ENCODE results near the gene NKX6-2. TPM values are rescaled to one million over a fixed set of nuclear protein-coding genes. Genes with fewer than 3 reads are reported as not detected.

Gene NKX6-2
- total RNA-seq, 4 donors from 2014 or later = 0.57 TPM; not detected in 3

GRCh38 chr10:132783165-132783939 lies 2.6 kb downstream of the NKX6-2 start:
- intact Hi-C loops (cut with DNase I) = no loop called here
- Histone ChIP-seq H3K9me3 (peaks cover 0 to 7% (median 0%) of the 10 kb centered on the region in 3 donors), H3K27ac (no peak overlapping the region), H3K4me1 (peaks cover 12 to 43% (median 26%) of the 10 kb centered on the region in 3 donors), H3K27me3 (peaks cover 14 to 55% (median 34%) of the 10 kb centered on the region in 4 donors), H3K4me3 (no peak overlapping the region), H3K36me3 (peaks cover 0 to 45% (median 7%) of the 10 kb centered on the region in 3 donors)
- TF ChIP-seq POLR2A (IDR thresholded peaks at IDR 0.05) = no peak
- TF ChIP-seq, protein P1, sequence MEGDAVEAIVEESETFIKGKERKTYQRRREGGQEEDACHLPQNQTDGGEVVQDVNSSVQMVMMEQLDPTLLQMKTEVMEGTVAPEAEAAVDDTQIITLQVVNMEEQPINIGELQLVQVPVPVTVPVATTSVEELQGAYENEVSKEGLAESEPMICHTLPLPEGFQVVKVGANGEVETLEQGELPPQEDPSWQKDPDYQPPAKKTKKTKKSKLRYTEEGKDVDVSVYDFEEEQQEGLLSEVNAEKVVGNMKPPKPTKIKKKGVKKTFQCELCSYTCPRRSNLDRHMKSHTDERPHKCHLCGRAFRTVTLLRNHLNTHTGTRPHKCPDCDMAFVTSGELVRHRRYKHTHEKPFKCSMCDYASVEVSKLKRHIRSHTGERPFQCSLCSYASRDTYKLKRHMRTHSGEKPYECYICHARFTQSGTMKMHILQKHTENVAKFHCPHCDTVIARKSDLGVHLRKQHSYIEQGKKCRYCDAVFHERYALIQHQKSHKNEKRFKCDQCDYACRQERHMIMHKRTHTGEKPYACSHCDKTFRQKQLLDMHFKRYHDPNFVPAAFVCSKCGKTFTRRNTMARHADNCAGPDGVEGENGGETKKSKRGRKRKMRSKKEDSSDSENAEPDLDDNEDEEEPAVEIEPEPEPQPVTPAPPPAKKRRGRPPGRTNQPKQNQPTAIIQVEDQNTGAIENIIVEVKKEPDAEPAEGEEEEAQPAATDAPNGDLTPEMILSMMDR (IDR thresholded peaks at IDR 0.05) = no peak
- no peak for DNase-seq
- whole genome bisulfite sequencing, 2 donors = 88% methylated on average over 29 to 30 of the region's 30 CpGs

- Histone ChIP-seq H3K9me3 (peaks cover 0 to 7% (median 0%) of the 10 kb centered on the region in 3 donors), H3K27me3 (peaks cover 5 to 37% (median 17%) of the 10 kb centered on the region in 4 donors), H3K36me3 (peaks cover 0 to 60% (median 7%) of the 10 kb centered on the region in 3 donors), H3K4me1 (peaks cover 2 to 25% (median 9%) of the 10 kb centered on the region in 3 donors), H3K27ac (no peak overlapping the region), H3K4me3 (no peak overlapping the region)
- no peak for DNase-seq
- 93 to 96% methylated on average over 8 to 12 of the region's 20 CpGs for WGBS, 2 donors
- TF ChIP-seq POLR2A (IDR thresholded peaks at IDR 0.05) = no peak
- TF ChIP-seq, protein P1 (IDR thresholded peaks at IDR 0.05) = no peak
- intact Hi-C loops (cut with DNase I) = no loop called here
Measured at GRCh38 chr10:132781556-132781955, 4.4 kb downstream of the NKX6-2 start.

- H3K9me3 ChIP-seq = peaks cover 0 to 7% (median 0%) of the 10 kb centered on the region in 3 donors
- H3K36me3 ChIP-seq = peaks cover 0 to 64% (median 7%) of the 10 kb centered on the region in 3 donors
- H3K27me3 ChIP-seq = peaks cover 5 to 26% (median 12%) of the 10 kb centered on the region in 4 donors
- H3K27ac ChIP-seq = no peak overlapping the region
- no peak for DNase-seq
- H3K4me1 ChIP-seq = peaks cover 0 to 15% (median under 1%) of the 10 kb centered on the region in 3 donors
- 100% methylated on average over 1 of the region's 12 CpGs; no CpG with 5 or more reads in 1 of the 2 donors for WGBS, 2 donors
- TF ChIP-seq, protein P1 (IDR thresholded peaks at IDR 0.05) = no peak
- no peak for TF ChIP-seq POLR2A (IDR thresholded peaks at IDR 0.05)
- H3K4me3 ChIP-seq = no peak overlapping the region
- intact Hi-C loops (cut with DNase I) = no loop called here
Measured at GRCh38 chr10:132780356-132780755, 5.6 kb downstream of the NKX6-2 start.

DNA sequence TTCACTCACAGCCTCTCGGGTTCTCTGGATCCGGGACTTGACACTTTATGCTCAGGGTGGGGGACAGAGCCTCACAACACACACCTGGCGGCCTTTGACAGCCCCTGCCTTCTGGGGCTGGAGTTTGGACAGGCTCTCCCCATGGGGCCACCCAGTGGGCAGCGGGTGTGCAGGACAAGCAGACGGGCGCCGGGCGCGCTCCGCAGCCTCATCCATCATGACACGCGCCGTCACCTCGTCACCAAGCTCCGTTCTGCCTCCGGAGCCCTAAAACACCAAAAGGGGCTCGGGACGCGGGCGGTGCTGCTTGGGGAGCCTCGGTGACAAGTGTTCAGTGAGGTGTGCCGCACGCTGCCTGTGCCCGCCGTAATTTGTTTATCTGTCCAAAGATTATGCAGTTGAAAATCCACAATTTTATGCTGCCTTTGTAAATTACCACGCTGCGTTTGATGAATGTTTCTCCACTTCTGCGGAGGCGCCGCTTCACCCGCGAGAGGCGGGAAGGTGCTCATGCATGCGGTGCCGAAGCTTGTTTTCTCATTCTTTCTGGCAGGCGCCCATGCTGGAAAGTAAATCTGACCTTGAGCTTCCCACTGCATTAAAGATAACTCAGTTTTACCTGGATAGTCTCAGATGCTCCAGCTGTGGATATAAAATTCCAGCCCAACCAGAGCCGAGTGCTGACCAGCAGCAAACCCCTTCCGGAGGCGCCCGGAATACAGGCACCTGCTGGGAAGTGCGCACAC lies 6.2 kb downstream of the NKX6-2 start:
- Histone ChIP-seq H3K27ac (no peak overlapping the region), H3K4me1 (peaks cover 0 to 12% (median 0%) of the 10 kb centered on the region in 3 donors), H3K36me3 (peaks cover 0 to 66% (median 7%) of the 10 kb centered on the region in 3 donors), H3K4me3 (no peak overlapping the region), H3K9me3 (peaks cover 0 to 7% (median 0%) of the 10 kb centered on the region in 3 donors), H3K27me3 (peaks cover 2 to 20% (median 7%) of the 10 kb centered on the region in 4 donors)
- no peak for DNase-seq
- intact Hi-C loops (cut with DNase I) = no loop called here
- WGBS, 2 donors = 94% methylated on average over 25 to 27 of the region's 41 CpGs
- TF ChIP-seq, protein P1 (IDR thresholded peaks at IDR 0.05) = no peak
- TF ChIP-seq POLR2A (IDR thresholded peaks at IDR 0.05) = no peak

Measured in esophagus squamous epithelium (tissue), 5 donors.